Common myeloid progenitor, CD34-positive (primary cell): ENCODE results near the gene PBX2.

Experiments used
- CTCF ChIA-PET: fragments of 350-600 bp; sonication (Branson Sonifier 250); formaldehyde crosslinking; loops from one replicate; lab custom pipeline; 2021; ENCODE audit warnings: antibody characterized with exemption; lab: Charles Lee
- POLR2A ChIA-PET: fragments of 350-600 bp; sonication (Branson Sonifier 250); formaldehyde crosslinking; loops from one replicate; lab custom pipeline; 2021; ENCODE audit warnings: antibody characterized with exemption; lab: Charles Lee
- DNase-seq, 3 donors: peaks; one replicate each; pipeline versions ENCODE4 v3.0.0 to v3.0.0-alpha.2; 2013
- H3K27ac ChIP-seq, 2 experiments: 1 replicate in 1 of 2; 2 replicates in 1 of 2; pipeline ENCODE4 v1.7.0; 2013; ENCODE audit warnings: inconsistent platforms in 2 of 2, low read length in 2 of 2, mild to moderate bottlenecking in 2 of 2, low read depth in 1 of 2, moderate library complexity in 1 of 2; ENCODE audit not compliant: severe bottlenecking in 2 of 2, insufficient read depth in 1 of 2, poor library complexity in 1 of 2
- H3K27me3 ChIP-seq, 5 experiments: replicated peaks in 2 of 5; 1 replicate in 3 of 5; 2 replicates in 2 of 5; pipeline versions ENCODE4 v1.6.1 to v1.7.0; 2013; ENCODE audit warnings: low read length in 4 of 5, mild to moderate bottlenecking in 2 of 5, moderate library complexity in 2 of 5, inconsistent platforms in 1 of 5; ENCODE audit not compliant: insufficient read depth in 5 of 5, control insufficient read depth in 4 of 5
- H3K36me3 ChIP-seq, 4 experiments: 1 replicate in 2 of 4; 2 replicates in 2 of 4; pipeline versions ENCODE4 v1.6.1 to v1.7.0; 2013; ENCODE audit warnings: low read length in 3 of 4, control low read depth in 1 of 4, mild to moderate bottlenecking in 1 of 4; ENCODE audit not compliant: control insufficient read depth in 4 of 4, insufficient read depth in 4 of 4
- H3K4me1 ChIP-seq, 4 experiments: 1 replicate in 3 of 4; 2 replicates in 1 of 4; pipeline versions ENCODE4 v1.6.1 to v1.7.1; 2013; ENCODE audit warnings: low read length in 3 of 4, mild to moderate bottlenecking in 3 of 4, control low read depth in 1 of 4, inconsistent platforms in 1 of 4, moderate library complexity in 1 of 4; ENCODE audit not compliant: control insufficient read depth in 4 of 4, insufficient read depth in 4 of 4; ENCODE audit errors: control extremely low read depth in 1 of 4
- H3K4me3 ChIP-seq, 7 experiments: 1 replicate in 4 of 7; 2 replicates in 3 of 7; pipeline versions ENCODE4 v1.5.1 to v1.7.0; 2013; ENCODE audit warnings: mild to moderate bottlenecking in 7 of 7, low read length in 6 of 7, moderate library complexity in 6 of 7, inconsistent platforms in 2 of 7, low read depth in 2 of 7, control low read depth in 1 of 7; ENCODE audit not compliant: insufficient read depth in 4 of 7, control insufficient read depth in 1 of 7; ENCODE audit errors: extremely low read depth in 1 of 7
- H3K9me3 ChIP-seq, 5 experiments: 1 replicate in 4 of 5; 2 replicates in 1 of 5; pipeline versions ENCODE4 v1.6.1 to v1.7.1; 2013; ENCODE audit warnings: low read length in 4 of 5, mild to moderate bottlenecking in 2 of 5, inconsistent platforms in 1 of 5, low read depth in 1 of 5, moderate library complexity in 1 of 5; ENCODE audit not compliant: control insufficient read depth in 4 of 5, insufficient read depth in 2 of 5; ENCODE audit errors: control extremely low read depth in 1 of 5
- whole genome bisulfite sequencing: methylation state at CpG from one replicate; pipeline ENCODE4 v1.1.5; 2013; ENCODE audit not compliant: insufficient coverage; 5-methylcytosine and 5-hydroxymethylcytosine counted together

Gene PBX2

DNA sequence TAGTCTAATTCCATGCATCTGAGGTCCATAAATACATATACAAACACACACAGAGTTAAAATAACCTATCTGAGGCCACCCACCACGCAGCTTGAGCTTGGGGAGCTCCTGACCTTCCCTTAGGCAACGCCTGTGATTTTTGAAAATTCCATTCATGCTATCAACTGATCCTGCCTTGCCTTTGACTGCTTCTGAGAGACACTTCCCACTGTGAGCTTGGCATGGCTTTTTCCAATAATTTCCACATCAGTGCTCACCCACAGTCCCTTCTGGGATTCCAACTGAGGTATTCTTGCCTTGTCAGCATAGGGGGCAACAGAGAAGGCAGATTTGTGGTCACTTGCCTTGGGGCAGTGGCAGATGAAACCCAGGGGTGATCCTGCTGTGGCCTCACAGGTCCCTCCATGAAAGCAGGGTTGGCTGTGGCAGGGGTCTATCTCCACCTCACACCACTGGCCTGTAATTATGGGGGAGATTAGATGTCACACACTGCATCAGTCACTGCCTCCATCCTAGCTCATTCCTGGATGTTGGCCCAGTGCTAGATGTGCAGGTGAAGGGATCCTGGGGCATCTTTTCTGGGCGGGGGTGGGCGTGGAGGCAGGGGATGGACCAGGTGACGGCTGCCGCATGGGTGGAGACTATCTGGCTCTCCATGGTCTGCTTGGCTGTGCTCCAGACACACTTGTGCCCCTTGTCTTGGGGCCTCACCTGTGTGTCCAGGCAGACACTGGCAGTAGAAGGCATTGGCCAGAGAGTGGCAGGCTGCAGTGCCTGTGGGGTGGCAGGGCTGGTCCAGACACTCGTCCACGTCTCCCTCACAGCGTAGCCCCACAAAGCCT, 13.6 kb upstream of the PBX2 start:
- Histone ChIP-seq H3K4me1 (no peaks in the 10 kb centered on the region), H3K9me3 (no peaks in the 10 kb centered on the region), H3K27ac (no peak overlapping the region), H3K27me3 (no peaks in the 10 kb centered on the region), H3K36me3 (no peaks in the 10 kb centered on the region), H3K4me3 (no peak overlapping the region)
- ChIA-PET CTCF (interaction anchor here (1.0 to 1.4 kb wide), 3 partner anchors 12 to 87 kb away, joined by 3 to 4 read pairs (median 3); no protein-coding TSS in a partner anchor), POLR2A (no interaction called here)
- DNase-seq, result no peak
- 92% methylated on average over 9 of the region's 9 CpGs for WGBS

GRCh38 chr6:32202186-32202585, 12.2 kb upstream of the PBX2 start:
- Histone ChIP-seq H3K27ac (no peak overlapping the region), H3K27me3 (no peaks in the 10 kb centered on the region), H3K4me3 (no peak overlapping the region), H3K9me3 (no peaks in the 10 kb centered on the region), H3K4me1 (peaks cover 0 to 5% (median 3%) of the 10 kb centered on the region in 4 experiments), H3K36me3 (no peaks in the 10 kb centered on the region)
- no peak for DNase-seq
- 93% methylated on average over 9 of the region's 9 CpGs for WGBS
- ChIA-PET CTCF (interaction anchor here (1.1 to 1.4 kb wide), 2 partner anchors 27 to 54 kb away, joined by 3 read pairs; no protein-coding TSS in a partner anchor), POLR2A (no interaction called here)

- no peak overlapping the region for H3K4me3 ChIP-seq
- no peak for DNase-seq
- peaks cover 0 to 17% (median 14%) of the 10 kb centered on the region in 4 experiments for H3K4me1 ChIP-seq
- WGBS, result 97% methylated on average over 12 of the region's 13 CpGs
- no peaks in the 10 kb centered on the region for H3K27me3 ChIP-seq
- ChIA-PET CTCF (no interaction called here), POLR2A (no interaction called here)
- H3K9me3 ChIP-seq, result no peaks in the 10 kb centered on the region
- H3K36me3 ChIP-seq, result no peaks in the 10 kb centered on the region
- H3K27ac ChIP-seq, result no peak overlapping the region
Measured at GRCh38 chr6:32200711-32201475, 10.9 kb upstream of the PBX2 start.

- WGBS, result 95% methylated on average over 17 of the region's 17 CpGs
- peaks cover 9 to 32% (median 29%) of the 10 kb centered on the region in 4 experiments for H3K4me1 ChIP-seq
- H3K4me3 ChIP-seq, result no peak overlapping the region
- no peak for DNase-seq
- H3K36me3 ChIP-seq, result no peaks in the 10 kb centered on the region
- no peaks in the 10 kb centered on the region for H3K9me3 ChIP-seq
- H3K27ac ChIP-seq, result no peak overlapping the region
- ChIA-PET POLR2A (no interaction called here), CTCF (interaction anchor here (1.3 kb wide), 1 partner anchor 45 kb away, joined by 4 read pairs; no protein-coding TSS in a partner anchor)
- no peaks in the 10 kb centered on the region for H3K27me3 ChIP-seq
Measured at GRCh38 chr6:32198866-32199265, 8.9 kb upstream of the PBX2 start.

DNA sequence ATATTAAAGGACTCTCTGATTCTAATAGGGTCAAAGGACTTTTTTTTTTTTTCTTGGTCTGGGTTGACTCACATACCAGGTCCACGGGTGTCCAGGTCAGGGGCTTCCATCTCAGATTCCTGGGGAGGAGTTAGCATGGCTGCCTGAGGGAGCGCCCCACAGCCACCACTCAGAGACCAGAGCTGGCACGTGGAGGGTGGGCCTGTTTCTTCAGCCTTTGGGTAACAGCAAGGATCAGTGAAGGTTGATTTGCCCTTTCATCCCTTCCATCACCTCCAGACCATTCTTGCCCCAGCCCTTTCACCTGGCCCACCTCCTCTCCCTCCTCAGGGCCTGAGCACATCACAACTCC, 8.3 kb upstream of the PBX2 start:
- Histone ChIP-seq H3K27me3 (no peaks in the 10 kb centered on the region), H3K36me3 (no peaks in the 10 kb centered on the region), H3K27ac (no peak overlapping the region), H3K4me3 (no peak overlapping the region), H3K9me3 (no peaks in the 10 kb centered on the region), H3K4me1 (peaks cover 15 to 38% (median 35%) of the 10 kb centered on the region in 4 experiments)
- ChIA-PET POLR2A (no interaction called here), CTCF (interaction anchor here (1.3 kb wide), 1 partner anchor 45 kb away, joined by 4 read pairs; no protein-coding TSS in a partner anchor)
- 100% methylated on average over 2 of the region's 3 CpGs for WGBS
- no peak for DNase-seq

- no peaks in the 10 kb centered on the region for H3K27me3 ChIP-seq
- 51% methylated on average over 19 of the region's 28 CpGs for WGBS
- ChIA-PET POLR2A (interaction anchor here (0.6 to 0.7 kb wide), 2 partner anchors 17 to 225 kb away, joined by 3 to 4 read pairs; no protein-coding TSS in a partner anchor), CTCF (interaction anchor here (0.7 to 2.9 kb wide), 5 partner anchors 10 to 261 kb away, joined by 3 to 10 read pairs (median 4); partner anchors contain the start of gene NOTCH4)
- DNase-seq, result peak in 2 of 3 donors; percentile 87 to 92
- H3K36me3 ChIP-seq, result no peaks in the 10 kb centered on the region
- H3K9me3 ChIP-seq, result no peaks in the 10 kb centered on the region
- peak overlapping the region; percentile 98 to 99 for H3K27ac ChIP-seq
- peak overlapping the region; percentile 84 to 98 (median 95) for H3K4me3 ChIP-seq
- H3K4me1 ChIP-seq, result peaks cover 16 to 51% (median 47%) of the 10 kb centered on the region in 4 experiments
Measured at GRCh38 chr6:32196682-32197616, 6.9 kb upstream of the PBX2 start.
